Thyroid gland (tissue), 4 donors: ENCODE data around the gene MOV10. TPM values are rescaled to one million over a fixed set of nuclear protein-coding genes. Genes with fewer than 3 reads are reported as not detected.
"Not testable (repeated sequence)": the region's sequence is repeated elsewhere in the genome, so short reads cannot be mapped to it uniquely, and the experiment has no call there.

Experiments
- DNase-seq, 2 donors: peaks; one replicate each; pipeline ENCODE4 v3.0.0-alpha.2; 2019
- H3K27ac ChIP-seq, 3 donors: fragments of 200-600 bp; sonication (generic); 1 replicate in 2 of 3; 2 replicates in 1 of 3; pipeline ENCODE4 v1.5.1; 2016 to 2019; ENCODE audit warnings: mild to moderate bottlenecking in 1 of 3, moderate library complexity in 1 of 3
- H3K27me3 ChIP-seq: fragments of 200-600 bp; sonication (generic); one replicate; pipeline ENCODE4 v1.5.1; 2019
- H3K36me3 ChIP-seq, 2 donors: fragments of 200-600 bp; sonication (generic); one replicate each; pipeline ENCODE4 v1.5.1; 2016 to 2019
- H3K4me1 ChIP-seq, 2 donors: fragments of 200-600 bp; sonication (generic); one replicate each; pipeline ENCODE4 v1.5.1; 2017 to 2019
- H3K4me3 ChIP-seq, 3 donors: fragments of 200-600 bp; sonication (generic); replicated peaks in 1 of 3; 1 replicate in 2 of 3; 2 replicates in 1 of 3; pipeline ENCODE4 v1.5.1; 2016; ENCODE audit warnings: mild to moderate bottlenecking in 1 of 3
- H3K9me3 ChIP-seq: fragments of 200-600 bp; sonication (generic); one replicate; pipeline ENCODE4 v1.5.1; 2017
- POLR2A ChIP-seq, 2 donors: fragments of 450-650 bp; IDR thresholded peaks; one replicate each; pipeline ENCODE4 v1.6.1; 2017; ENCODE audit warnings: antibody characterized with exemption in 2 of 2, mild to moderate bottlenecking in 2 of 2, moderate library complexity in 1 of 2
- WGBS, 2 donors: methylation state at CpG; one replicate each; pipeline ENCODE4 v1.1.5; 2017; 5-methylcytosine and 5-hydroxymethylcytosine counted together
- intact Hi-C: fragments of 100-400 bp; cut with DNase I; formaldehyde crosslinking; loops from one replicate; pipeline ENCODE4 v1.15.1; 2023
- total RNA-seq, 4 donors: library from RNA; depleted of rRNA; stranded (reverse); fragments of >200 nt; gene quantifications; one replicate each; pipeline ENCODE4 v1.2.3, GENCODE V29; 2016
- TF ChIP-seq, protein P1 (sequence below), 6 experiments: fragments of 200-600 bp in 3 of 6; fragments of 450-650 bp in 3 of 6; sonication (generic) in 3 of 6; IDR thresholded peaks; one replicate each; pipeline ENCODE4 v1.5.1; 2016 to 2019; ENCODE audit warnings: antibody characterized with exemption in 6 of 6, mild to moderate bottlenecking in 2 of 6, inconsistent platforms in 1 of 6, moderate library complexity in 1 of 6

MOV10 gene
- total RNA-seq, 4 donors from 2014 or later, result 20.2 to 27.7 (median 27.5) TPM

DNA sequence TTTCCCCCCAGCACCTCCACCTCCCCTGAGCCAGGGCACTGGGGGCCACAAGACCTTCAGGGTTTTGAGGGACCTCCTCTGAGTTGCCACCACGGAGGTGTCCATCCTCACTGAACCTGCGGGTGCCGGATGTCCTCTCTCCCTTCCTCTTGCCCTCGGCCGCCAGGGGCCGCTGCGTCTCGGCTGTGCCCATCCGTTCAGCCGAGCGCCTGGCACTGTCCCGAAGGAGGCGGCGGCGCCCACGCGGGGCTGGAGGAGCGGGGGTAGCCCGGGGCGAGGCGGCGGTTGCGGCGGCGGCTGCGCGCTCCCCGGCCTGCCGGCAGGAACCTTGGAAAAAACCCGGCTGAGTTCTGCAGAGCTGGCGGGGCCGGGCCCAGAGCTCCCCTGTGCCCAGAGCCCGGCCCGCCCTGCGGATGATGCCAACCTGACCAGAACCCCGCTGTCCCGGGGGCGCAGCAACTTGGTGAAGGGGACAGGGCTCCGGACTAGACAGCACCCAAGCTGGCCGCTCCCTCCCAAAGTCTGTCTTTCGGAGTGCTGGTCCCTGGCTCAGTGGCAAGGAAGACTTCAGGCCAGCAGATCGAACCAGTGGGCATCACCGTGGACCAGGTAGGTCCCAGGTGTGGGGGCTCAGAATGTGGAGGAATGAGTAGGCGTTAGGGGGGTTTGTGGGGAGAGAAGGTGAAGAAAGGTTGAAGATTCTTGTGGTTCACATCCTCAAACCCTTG lies 44.4 kb downstream of the MOV10 start:
- WGBS, 2 donors, result 28 to 74% methylated on average over 3 to 39 of the region's 44 CpGs

DNA sequence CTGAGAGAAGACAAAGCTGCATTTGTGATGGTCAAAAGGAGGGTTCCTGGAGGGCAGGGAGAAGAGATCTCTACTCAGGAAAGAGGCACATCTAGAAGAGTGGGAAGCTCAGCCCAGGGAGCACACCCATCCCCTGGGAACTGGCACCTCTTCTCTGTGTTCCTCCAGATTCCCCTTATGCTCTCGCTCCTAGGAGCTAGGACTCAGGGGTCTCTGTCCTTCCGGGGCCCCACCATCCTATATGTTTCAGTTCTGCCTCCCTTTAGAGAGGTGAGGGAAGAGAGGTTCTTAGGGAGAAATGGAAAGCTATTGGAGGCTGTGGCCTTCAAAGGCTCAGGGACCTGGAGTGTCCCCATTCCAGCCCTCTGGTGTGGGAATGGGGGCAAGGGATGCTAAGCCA lies 45.2 kb downstream of the MOV10 start:
- H3K27ac ChIP-seq, result no peak overlapping the region
- WGBS, 2 donors, result 91 to 100% methylated on average over 2 of the region's 2 CpGs
- H3K27me3 ChIP-seq, result no peaks in the 10 kb centered on the region
- H3K4me3 ChIP-seq, result no peak overlapping the region
- no peak for DNase-seq
- H3K9me3 ChIP-seq, result no peaks in the 10 kb centered on the region
- peaks cover 19 to 20% of the 10 kb centered on the region in 2 donors for H3K4me1 ChIP-seq
- intact Hi-C loops, result no loop called here
- TF ChIP-seq, protein P1, sequence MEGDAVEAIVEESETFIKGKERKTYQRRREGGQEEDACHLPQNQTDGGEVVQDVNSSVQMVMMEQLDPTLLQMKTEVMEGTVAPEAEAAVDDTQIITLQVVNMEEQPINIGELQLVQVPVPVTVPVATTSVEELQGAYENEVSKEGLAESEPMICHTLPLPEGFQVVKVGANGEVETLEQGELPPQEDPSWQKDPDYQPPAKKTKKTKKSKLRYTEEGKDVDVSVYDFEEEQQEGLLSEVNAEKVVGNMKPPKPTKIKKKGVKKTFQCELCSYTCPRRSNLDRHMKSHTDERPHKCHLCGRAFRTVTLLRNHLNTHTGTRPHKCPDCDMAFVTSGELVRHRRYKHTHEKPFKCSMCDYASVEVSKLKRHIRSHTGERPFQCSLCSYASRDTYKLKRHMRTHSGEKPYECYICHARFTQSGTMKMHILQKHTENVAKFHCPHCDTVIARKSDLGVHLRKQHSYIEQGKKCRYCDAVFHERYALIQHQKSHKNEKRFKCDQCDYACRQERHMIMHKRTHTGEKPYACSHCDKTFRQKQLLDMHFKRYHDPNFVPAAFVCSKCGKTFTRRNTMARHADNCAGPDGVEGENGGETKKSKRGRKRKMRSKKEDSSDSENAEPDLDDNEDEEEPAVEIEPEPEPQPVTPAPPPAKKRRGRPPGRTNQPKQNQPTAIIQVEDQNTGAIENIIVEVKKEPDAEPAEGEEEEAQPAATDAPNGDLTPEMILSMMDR (IDR thresholded peaks at IDR 0.05), result no peak
- TF ChIP-seq POLR2A (IDR thresholded peaks at IDR 0.05), result no peak
- no peaks in the 10 kb centered on the region for H3K36me3 ChIP-seq

More for the DNA sequence above, 44.4 kb downstream of the MOV10 start:
- no peaks in the 10 kb centered on the region for H3K27me3 ChIP-seq
- TF ChIP-seq, protein P1 (IDR thresholded peaks at IDR 0.05), result peak; percentile 57 to 91 (median 74)
- no peak for TF ChIP-seq POLR2A (IDR thresholded peaks at IDR 0.05)
- no peaks in the 10 kb centered on the region for H3K9me3 ChIP-seq
- no peak overlapping the region for H3K27ac ChIP-seq
- H3K4me3 ChIP-seq, result no peak overlapping the region
- peaks cover 27 to 29% of the 10 kb centered on the region in 2 donors for H3K4me1 ChIP-seq
- DNase-seq, result peak; percentile 85 to 92
- H3K36me3 ChIP-seq, result no peaks in the 10 kb centered on the region
- intact Hi-C loops, result no loop called here

DNA sequence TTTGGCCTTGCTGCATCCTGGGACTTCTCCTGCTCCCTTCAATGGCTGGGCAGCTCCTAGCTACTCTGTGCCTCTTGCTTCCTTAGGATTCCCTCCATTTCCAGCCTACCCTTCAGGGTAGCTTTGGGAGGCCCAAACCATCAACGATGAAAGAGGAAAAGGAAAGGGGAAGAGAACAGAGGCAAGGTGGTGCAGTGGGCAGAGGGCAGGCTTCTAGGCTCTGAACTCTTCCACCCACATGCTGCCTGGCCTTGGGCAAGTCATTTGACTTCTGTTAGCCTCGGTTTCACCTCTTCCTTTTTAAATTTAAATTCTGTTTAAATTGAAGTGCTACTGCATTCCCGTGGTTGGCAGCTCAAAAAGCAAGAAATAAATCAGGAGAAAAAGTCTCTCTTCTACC lies 46.3 kb downstream of the MOV10 start:
- DNase-seq, result no peak

DNA sequence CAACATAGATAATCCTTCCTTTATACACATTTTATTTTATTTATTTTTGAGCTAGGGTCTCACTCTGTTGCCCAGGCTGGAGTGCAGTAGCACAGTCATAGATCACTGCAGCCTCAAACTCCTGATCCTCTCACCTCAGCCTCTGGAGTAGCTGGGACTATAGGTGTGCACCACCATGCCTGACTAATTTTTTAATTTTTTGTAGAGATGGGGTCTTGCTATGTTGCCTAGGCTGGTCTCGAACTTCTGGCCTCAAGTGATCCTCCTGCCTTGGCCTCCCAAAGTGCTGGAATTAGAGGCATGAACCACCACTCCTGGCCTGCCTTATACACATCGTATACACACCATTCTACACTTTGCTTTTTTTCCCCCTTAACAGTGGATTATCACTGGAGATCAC lies 46.8 kb downstream of the MOV10 start:
- H3K27ac ChIP-seq, DNase-seq, H3K4me3 ChIP-seq, H3K27me3 ChIP-seq, H3K36me3 ChIP-seq, intact Hi-C loops, H3K9me3 ChIP-seq: not testable (repeated sequence)
- H3K4me1 ChIP-seq, result peaks cover 10 to 20% of the 10 kb centered on the region in 2 donors
- 98 to 100% methylated on average over 2 of the region's 2 CpGs for WGBS, 2 donors

More for the DNA sequence above, 46.3 kb downstream of the MOV10 start:
- Histone ChIP-seq H3K27ac (no peak overlapping the region), H3K4me1 (peaks cover 14 to 20% of the 10 kb centered on the region in 2 donors), H3K9me3 (no peaks in the 10 kb centered on the region), H3K36me3 (no peaks in the 10 kb centered on the region), H3K4me3 (no peak overlapping the region), H3K27me3 (no peaks in the 10 kb centered on the region)
- TF ChIP-seq, protein P1 (IDR thresholded peaks at IDR 0.05), result no peak
- no peak for TF ChIP-seq POLR2A (IDR thresholded peaks at IDR 0.05)
- WGBS, 2 donors, result 66 to 85% methylated on average over 3 of the region's 3 CpGs
- intact Hi-C loops, result no loop called here

DNA sequence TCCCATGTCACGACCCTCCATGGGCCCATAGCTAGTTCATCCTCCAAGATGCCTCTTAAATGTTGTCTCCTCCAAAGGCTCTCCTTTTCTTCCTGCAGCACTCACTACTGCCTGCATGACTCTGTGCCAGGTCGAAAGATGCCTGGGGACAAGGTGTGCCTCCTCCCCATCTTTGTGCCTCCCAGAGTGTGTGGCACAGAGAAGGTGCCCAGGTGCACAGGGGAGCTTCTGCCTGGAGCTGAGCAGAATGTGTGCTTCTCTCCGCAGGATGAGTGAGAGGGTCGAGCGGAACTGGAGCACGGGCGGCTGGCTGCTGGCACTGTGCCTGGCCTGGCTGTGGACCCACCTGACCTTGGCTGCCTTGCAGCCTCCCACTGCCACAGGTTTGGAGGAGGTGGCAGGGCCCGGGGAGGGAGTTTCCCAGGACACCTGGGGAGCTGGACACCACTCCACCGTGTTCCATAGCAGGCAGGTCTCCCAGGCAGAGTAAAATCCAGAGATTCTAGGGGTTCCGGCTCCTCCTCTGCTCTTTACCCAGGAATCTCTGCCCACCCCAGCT lies 47.6 kb downstream of the MOV10 start:
- Histone ChIP-seq H3K27ac (no peak overlapping the region), H3K4me1 (peaks cover 10 to 20% of the 10 kb centered on the region in 2 donors), H3K27me3 (no peaks in the 10 kb centered on the region), H3K36me3 (no peaks in the 10 kb centered on the region), H3K9me3 (no peaks in the 10 kb centered on the region), H3K4me3 (no peak overlapping the region)
- intact Hi-C loops, result no loop called here
- WGBS, 2 donors, result 35 to 38% methylated on average over 7 to 8 of the region's 10 CpGs
- DNase-seq, result peak; percentile 80 to 84
- TF ChIP-seq POLR2A (IDR thresholded peaks at IDR 0.05), result no peak
- TF ChIP-seq, protein P1 (IDR thresholded peaks at IDR 0.05), result no peak
